NCI-H1436 treated with DMSO at 0.1 percent for 48 hours (cell line): ENCODE measurements around the gene NAXE.
"Not testable (repeated sequence)": the region's sequence is repeated elsewhere in the genome, so short reads cannot be mapped to it uniquely, and the experiment has no call there.

Source experiments
- DNase-seq: peaks from one replicate; lab custom pipeline; 2025; lab: John Stamatoyannopoulos, UW

Gene NAXE

DNA sequence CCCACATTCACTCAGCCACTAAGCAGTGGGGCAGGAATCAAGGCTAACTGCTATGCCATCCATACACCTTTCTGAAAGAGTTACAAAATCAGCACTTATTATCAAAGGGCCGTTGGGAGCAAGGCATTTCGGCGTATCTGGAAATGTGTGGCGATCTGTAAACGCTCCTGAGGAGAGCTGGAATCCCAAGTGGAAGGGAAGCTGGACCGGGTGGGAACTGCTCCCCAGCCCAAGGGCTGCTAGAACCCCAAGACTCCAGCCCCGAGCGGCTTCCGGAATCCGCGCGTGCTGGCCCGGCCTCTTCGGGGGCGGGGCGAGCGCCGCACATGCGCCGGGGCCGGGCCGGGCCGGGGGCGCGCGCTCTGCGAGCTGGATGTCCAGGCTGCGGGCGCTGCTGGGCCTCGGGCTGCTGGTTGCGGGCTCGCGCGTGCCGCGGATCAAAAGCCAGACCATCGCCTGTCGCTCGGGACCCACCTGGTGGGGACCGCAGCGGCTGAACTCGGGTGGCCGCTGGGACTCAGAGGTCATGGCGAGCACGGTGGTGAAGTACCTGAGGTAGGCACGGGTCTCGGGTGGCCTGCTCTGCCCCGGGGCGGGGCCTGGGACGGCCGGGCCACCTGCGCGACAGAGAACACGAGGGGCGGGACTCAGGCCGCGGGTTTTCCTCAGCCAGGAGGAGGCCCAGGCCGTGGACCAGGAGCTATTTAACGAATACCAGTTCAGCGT, at the start of gene NAXE:
Gene NAXE, plus strand, starts transcription at position 345 of the 726 bp plus-strand sequence. Its CDS starts 29 bp downstream, at position 374.
- DNase-seq = no peak

- DNase-seq = no peak
These were observed 48.5 kb upstream of the NAXE start for GRCh38 chr1:156543066-156543465.

DNA sequence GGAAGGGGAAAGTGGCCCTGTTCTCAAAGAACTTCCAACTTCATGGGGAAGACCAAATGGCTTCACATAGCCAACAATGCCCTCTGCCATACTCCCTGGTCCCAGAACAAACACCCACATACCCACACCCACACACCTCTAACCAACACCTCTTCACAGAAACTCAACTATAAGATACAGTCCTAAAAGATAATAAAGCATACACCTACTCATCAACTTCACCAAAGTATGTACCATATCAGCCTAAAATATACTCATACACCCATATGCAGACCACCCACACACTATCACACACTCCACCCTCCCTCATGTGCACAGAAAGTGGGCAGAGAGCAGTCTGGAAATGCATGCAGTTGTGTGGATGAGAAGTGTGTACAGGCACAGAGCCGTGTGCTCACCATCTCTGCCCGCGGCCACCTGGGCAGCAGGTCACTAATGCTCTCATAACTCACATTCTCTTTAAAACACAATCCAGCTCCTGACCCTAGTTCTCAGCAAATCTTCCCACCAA, 46.9 kb upstream of the NAXE start:
- DNase-seq = no peak

- no peak for DNase-seq
These were observed 45.3 kb upstream of the NAXE start for GRCh38 chr1:156546267-156546666.

GRCh38 chr1:156547434-156547833, 44.1 kb upstream of the NAXE start:
- DNase-seq = no peak

- DNase-seq = no peak
These were observed 43.6 kb upstream of the NAXE start for GRCh38 chr1:156547982-156548381.

DNA sequence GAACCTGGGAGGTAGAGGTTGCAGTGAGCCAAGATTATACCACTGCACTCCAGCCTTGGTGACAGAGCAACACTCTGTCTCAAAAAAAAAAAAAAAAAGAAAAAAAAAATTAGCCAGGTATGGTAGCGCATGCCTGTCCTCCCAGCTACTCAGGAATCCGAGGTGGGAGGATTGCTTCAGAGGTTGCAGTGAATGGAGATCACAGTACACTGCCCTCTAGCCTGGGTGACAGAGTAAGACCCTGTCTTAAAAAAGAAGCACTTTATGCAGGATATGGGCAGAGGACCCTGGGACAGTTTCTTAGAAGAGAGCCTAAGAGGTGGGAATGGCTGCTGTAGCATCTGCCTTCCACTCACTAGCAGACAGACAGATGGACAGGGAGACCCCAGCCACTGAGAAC, 42.2 kb upstream of the NAXE start:
- DNase-seq = no peak

DNA sequence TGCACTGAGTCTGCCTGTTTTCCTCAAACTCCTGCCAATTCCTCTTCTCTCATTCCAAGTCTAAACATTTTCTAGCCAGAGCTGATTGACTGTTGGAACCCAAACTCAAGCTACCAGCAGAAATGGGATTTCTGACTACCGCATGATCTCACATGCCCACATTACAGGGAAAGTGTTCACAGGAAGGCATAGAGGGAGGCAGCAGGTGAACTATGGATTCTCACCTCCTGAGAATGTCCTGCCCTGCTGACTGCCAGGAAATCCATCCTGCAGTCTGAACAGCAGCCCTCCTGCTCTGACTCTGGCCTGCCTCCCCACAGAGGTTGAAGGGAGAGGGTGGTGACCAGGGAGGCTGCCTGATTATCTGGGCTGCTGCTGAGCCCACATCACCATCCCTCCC, 41.7 kb upstream of the NAXE start:
- no peak for DNase-seq

GRCh38 chr1:156550346-156550745, 41.2 kb upstream of the NAXE start:
- no peak for DNase-seq

- DNase-seq = no peak
These were observed 40.4 kb upstream of the NAXE start for GRCh38 chr1:156551066-156551643.

GRCh38 chr1:156551869-156552268, 39.7 kb upstream of the NAXE start:
- no peak for DNase-seq

DNA sequence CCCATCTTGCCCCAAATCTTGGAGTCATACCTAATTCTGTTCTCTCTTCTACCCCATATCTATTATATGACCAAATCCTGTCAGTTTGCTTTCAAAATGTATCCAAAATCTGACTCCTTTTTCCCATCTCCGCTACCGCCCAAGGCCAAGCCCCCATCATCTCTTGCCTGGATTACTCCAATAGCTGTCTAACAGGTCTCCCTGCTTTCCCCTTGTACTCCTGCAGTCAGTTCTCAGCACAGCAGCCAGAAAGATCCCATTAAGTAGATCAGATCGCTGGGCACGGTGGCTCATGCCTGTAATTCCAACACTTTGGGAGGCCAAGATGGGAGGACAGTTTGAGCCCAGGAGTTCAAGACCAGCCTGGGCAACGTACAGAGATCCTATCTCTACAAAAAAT, 39.1 kb upstream of the NAXE start:
- DNase-seq = no peak

GRCh38 chr1:156552937-156553336, 38.6 kb upstream of the NAXE start:
- not testable (repeated sequence) for DNase-seq

- DNase-seq = no peak
These were observed 37.6 kb upstream of the NAXE start for GRCh38 chr1:156553860-156554485.

DNA sequence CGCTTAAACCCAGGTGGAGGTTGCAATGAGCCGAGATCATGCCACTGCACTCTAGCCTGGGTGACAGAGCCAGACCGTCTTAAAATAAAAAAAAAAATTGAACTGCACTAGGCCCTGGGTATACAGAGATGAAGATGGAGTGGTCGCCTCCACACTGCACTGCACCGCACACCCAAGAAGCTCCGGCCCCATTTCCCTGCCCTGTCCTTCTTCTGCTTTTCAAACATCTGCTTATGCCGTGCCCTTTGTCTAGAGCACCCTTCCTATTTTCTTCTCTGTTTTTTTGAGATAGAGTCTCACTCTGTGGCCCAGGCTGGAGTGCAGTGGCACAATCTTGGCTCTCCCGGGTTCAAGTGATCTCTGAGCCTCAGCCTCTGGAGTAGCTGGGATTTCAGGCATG, 36.6 kb upstream of the NAXE start:
- DNase-seq = no peak

DNA sequence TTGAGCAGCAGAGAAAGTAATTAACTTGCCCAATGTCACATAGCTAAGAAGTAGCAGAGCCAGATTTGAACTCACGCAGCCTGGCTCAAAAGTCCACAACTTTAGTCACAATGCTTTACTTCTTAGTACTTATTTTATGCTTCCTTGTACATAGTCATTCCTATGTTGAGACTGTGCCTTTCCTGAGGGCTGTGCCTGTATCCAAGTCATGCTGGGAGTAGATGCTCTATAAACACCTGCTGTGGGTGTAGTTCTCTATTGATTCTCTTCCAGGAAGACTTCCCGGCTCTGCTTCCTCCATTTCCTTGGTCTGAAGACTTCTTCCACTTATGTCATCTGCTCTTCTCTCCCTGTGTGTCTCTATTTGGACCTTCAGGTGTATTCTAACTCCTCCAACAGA, 35.9 kb upstream of the NAXE start:
- no peak for DNase-seq

DNA sequence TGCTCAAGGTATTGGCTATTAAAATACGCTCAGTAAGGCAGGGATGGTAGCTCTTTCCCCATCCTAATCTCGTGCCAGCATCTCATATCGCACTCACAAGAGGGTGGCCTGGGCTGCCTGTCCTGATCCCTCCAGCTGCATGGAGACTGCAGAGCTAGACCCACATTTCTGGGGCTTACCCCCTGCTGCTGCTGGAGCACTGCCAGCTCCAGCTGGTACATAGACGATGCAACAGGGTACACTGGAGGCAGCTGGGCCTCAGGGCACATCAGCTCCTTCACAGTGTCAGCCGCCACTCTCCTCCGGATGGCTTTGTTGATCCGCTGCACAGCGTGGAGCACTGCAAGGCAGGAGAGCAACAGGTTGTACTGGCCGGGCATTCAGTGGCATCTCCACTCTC, 35.2 kb upstream of the NAXE start:
- DNase-seq = no peak

- no peak for DNase-seq
These were observed 32.3 kb upstream of the NAXE start for GRCh38 chr1:156559086-156559796.

GRCh38 chr1:156559797-156560385, 31.7 kb upstream of the NAXE start:
- no peak for DNase-seq

DNA sequence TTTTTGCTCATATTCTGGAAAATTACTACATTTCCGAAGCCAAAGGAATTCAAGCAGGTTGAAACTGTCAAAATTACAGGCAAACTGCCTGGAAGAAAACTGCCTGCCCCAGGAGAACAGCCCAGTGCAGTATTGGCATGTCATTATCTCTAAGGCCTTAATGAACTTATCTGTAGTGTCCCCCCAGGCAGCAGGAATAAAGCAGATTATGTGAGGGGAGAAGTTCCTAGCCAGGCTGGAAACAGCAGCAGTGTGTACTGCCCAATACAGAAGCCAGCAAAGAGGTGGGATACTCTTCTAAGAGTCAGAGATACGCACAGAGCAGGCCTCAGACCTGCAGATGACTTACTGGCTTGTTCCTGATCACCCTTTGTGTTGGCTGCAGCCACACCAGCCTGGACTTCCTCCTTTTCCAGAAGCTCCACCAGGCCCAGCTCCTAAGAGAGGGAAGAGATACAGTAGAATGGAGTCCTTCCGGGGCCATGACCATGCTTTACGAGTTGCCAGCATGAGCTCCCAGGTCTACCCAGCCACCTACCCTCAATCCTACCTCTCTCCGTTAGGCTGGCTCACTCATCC, 30.9 kb upstream of the NAXE start:
- no peak for DNase-seq

- DNase-seq = no peak
These were observed 26.1 kb upstream of the NAXE start for GRCh38 chr1:156565519-156565918.

- no peak for DNase-seq
These were observed 25.1 kb upstream of the NAXE start for GRCh38 chr1:156566436-156566835.
